ENCODE measurements around the gene CENPT. TPM values are rescaled to one million over a fixed set of nuclear protein-coding genes. Genes with fewer than 3 reads are reported as not detected.

CENPT gene
- total and polyA plus RNA-seq, 2 of the 8 experiments (the other 6 are each of a cell fraction or from before 2014, with no cell fraction given), result 42.4 to 53.4 TPM

DNA sequence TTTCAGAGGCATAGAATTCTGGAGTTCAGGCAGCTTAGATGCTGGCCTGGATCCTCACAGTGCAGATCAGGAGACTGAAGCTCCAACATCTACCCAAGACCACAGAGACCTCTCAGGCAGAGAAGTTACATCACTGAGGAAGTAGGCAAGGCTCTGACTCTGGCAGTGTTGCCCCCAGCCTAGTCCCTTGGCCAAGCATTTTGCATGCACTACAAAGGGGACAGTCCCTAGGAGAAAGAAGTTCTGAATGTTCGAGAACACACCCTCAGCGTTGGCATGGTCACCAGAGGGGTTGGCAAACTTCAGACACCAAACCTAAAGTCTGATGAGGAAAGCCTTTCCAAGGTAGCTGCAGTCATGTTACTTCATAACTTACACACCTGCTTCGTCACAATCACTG is 43.6 kb downstream of the CENPT start:
- H3K56ac ChIP-seq (replicated peaks; ENCODE audit: insufficient read length, low read depth, low read length), result no peak overlapping the region
- no peak overlapping the region for H2BK20ac ChIP-seq (ENCODE audit: low read length)
- 84% methylated on average over 3 of the region's 3 CpGs; no CpG with 5 or more reads in 1 of the 2 experiments for WGBS, 2 experiments (ENCODE audit: extremely low coverage in 1 of 2, insufficient coverage in 1 of 2, insufficient read length in 1 of 2, insufficient replicate concordance in 2 of 2, low coverage in 1 of 2, low lambda C conversion rate in 2 of 2, missing lambda C conversion rate in 1 of 2)
- H3K4me2 ChIP-seq (ENCODE audit: insufficient read depth in 1 of 2, low read depth in 2 of 2, low read length in 2 of 2), result no peak overlapping the region
- no peak overlapping the region for H2BK120ac ChIP-seq (replicated peaks; ENCODE audit: low read depth, low read length)
- DNase-seq (ENCODE audit: low read depth in 1 of 2, low spot score in 2 of 2), result no peak
- no peak overlapping the region for H4K5ac ChIP-seq (ENCODE audit: insufficient read length, low read depth, low read length)
- no peak overlapping the region for H3K14ac ChIP-seq (ENCODE audit: insufficient read length)
- H3K36me3 ChIP-seq (ENCODE audit: control insufficient read depth in 2 of 4, insufficient read depth in 4 of 4, low read length in 3 of 4), result peaks cover 0 to 11% (median 0%) of the 10 kb centered on the region in 4 experiments; a peak in 3 of 8 replicates
- H3K18ac ChIP-seq (ENCODE audit: extremely low read depth, low read length), result no peak overlapping the region
- peaks cover 11% of the 10 kb centered on the region for H3K23me2 ChIP-seq (ENCODE audit: low read depth, low read length)
- peaks cover 4 to 9% (median 5%) of the 10 kb centered on the region in 4 experiments; a peak in 6 of 7 replicates for H3K4me1 ChIP-seq (replicated peaks in 1 of 4; ENCODE audit: control insufficient read depth in 3 of 4, insufficient read depth in 4 of 4, low read length in 3 of 4)
- H2BK5ac ChIP-seq (ENCODE audit: low read depth, low read length), result no peak overlapping the region
- H2AK5ac ChIP-seq (ENCODE audit: low read depth, low read length), result no peak overlapping the region
- H3K9ac ChIP-seq (replicated peaks in 1 of 4; ENCODE audit: extremely low read depth in 1 of 4, low read depth in 3 of 4, low read length in 3 of 4), result no peak overlapping the region
- no peak overlapping the region for H4K91ac ChIP-seq (replicated peaks; ENCODE audit: insufficient read length, low read length)
- ChIA-PET POLR2A (ENCODE audit: partially characterized antibody) (interaction anchor here (1.7 kb wide), 1 partner anchor 130 kb away, joined by 3 read pairs; no protein-coding TSS in a partner anchor), CTCF (ENCODE audit: partially characterized antibody) (interaction anchor here (0.7 to 2.5 kb wide), 3 partner anchors 12 to 131 kb away, joined by 3 to 20 read pairs (median 3); no protein-coding TSS in a partner anchor)
- peaks cover 15% of the 10 kb centered on the region for H3K79me1 ChIP-seq (ENCODE audit: low read depth, low read length)
- H4K8ac ChIP-seq (ENCODE audit: extremely low read depth, insufficient read depth, low read length), result no peak overlapping the region
- no peak overlapping the region for H2BK15ac ChIP-seq (ENCODE audit: low read length)
- H3K27ac ChIP-seq (ENCODE audit: low read depth, low read length), result no peak overlapping the region
- peaks cover 0 to 12% of the 10 kb centered on the region in 2 experiments for H4K20me1 ChIP-seq (replicated peaks in 1 of 2; ENCODE audit: control insufficient read depth in 1 of 2, insufficient read depth in 2 of 2, low read length in 2 of 2)
- H2AFZ ChIP-seq (ENCODE audit: low read length), result no peak overlapping the region
- no peaks in the 10 kb centered on the region for H3K9me3 ChIP-seq (ENCODE audit: insufficient read depth in 2 of 2, low read depth in 1 of 2, low read length in 1 of 2)
- no peaks in the 10 kb centered on the region for H3K27me3 ChIP-seq (replicated peaks in 1 of 4; ENCODE audit: control insufficient read depth in 3 of 4, extremely low read depth in 1 of 4, insufficient read depth in 3 of 4, low read length in 3 of 4)
- no peak overlapping the region for H3K4ac ChIP-seq (replicated peaks; ENCODE audit: insufficient read length, low read depth, low read length)
- H2BK12ac ChIP-seq (ENCODE audit: low read depth, low read length), result no peak overlapping the region
- H3K23ac ChIP-seq (ENCODE audit: insufficient read length), result no peak overlapping the region
- H3K79me2 ChIP-seq (ENCODE audit: control insufficient read depth in 1 of 2, insufficient read depth in 2 of 2, low read length in 2 of 2), result peaks cover 5 to 29% of the 10 kb centered on the region in 2 experiments; a peak in 3 of 4 replicates
- FAIRE-seq, result no peak
- no peak overlapping the region; a peak in 1 of 8 replicates for H3K4me3 ChIP-seq (ENCODE audit: extremely low read depth in 1 of 4, insufficient read depth in 2 of 4, low read depth in 3 of 4, low read length in 4 of 4)
- TF ChIP-seq SAP30 (IDR thresholded peaks at IDR 0.05; ENCODE audit: insufficient read depth, insufficient replicate concordance, low read length) (no peak), ASH2L (IDR thresholded peaks at IDR 0.05; ENCODE audit: low read length) (no peak), CHD2 (IDR thresholded peaks at IDR 0.05; ENCODE audit: low read length) (no peak), JUND (IDR thresholded peaks at IDR 0.05; ENCODE audit: low read length) (no peak), KDM4A (IDR thresholded peaks at IDR 0.05; ENCODE audit: low read depth, low read length, severe bottlenecking) (no peak), YY1 (IDR thresholded peaks at IDR 0.05; ENCODE audit: low read depth, low read length) (no peak), CTBP2 (IDR thresholded peaks at IDR 0.05; ENCODE audit: borderline replicate concordance, insufficient read depth, insufficient read length, low read length) (no peak), ZNF274 (IDR thresholded peaks at IDR 0.05; ENCODE audit: borderline replicate concordance, extremely low read depth, low read length) (no peak)
- TF ChIP-seq, protein P1, sequence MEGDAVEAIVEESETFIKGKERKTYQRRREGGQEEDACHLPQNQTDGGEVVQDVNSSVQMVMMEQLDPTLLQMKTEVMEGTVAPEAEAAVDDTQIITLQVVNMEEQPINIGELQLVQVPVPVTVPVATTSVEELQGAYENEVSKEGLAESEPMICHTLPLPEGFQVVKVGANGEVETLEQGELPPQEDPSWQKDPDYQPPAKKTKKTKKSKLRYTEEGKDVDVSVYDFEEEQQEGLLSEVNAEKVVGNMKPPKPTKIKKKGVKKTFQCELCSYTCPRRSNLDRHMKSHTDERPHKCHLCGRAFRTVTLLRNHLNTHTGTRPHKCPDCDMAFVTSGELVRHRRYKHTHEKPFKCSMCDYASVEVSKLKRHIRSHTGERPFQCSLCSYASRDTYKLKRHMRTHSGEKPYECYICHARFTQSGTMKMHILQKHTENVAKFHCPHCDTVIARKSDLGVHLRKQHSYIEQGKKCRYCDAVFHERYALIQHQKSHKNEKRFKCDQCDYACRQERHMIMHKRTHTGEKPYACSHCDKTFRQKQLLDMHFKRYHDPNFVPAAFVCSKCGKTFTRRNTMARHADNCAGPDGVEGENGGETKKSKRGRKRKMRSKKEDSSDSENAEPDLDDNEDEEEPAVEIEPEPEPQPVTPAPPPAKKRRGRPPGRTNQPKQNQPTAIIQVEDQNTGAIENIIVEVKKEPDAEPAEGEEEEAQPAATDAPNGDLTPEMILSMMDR (IDR thresholded peaks at IDR 0.05; ENCODE audit: control extremely low read depth in 1 of 3, insufficient read depth in 1 of 3, low read depth in 1 of 3, low read length in 3 of 3), result no peak
- TF ChIP-seq, protein P2, sequence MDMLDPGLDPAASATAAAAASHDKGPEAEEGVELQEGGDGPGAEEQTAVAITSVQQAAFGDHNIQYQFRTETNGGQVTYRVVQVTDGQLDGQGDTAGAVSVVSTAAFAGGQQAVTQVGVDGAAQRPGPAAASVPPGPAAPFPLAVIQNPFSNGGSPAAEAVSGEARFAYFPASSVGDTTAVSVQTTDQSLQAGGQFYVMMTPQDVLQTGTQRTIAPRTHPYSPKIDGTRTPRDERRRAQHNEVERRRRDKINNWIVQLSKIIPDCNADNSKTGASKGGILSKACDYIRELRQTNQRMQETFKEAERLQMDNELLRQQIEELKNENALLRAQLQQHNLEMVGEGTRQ (IDR thresholded peaks at IDR 0.05; ENCODE audit: low read length), result no peak
